ENCODE data around the gene ESAM. TPM values are rescaled to one million over a fixed set of nuclear protein-coding genes. Genes with fewer than 3 reads are reported as not detected.

The ESAM gene
- polyA plus RNA-seq, 1 donor from 2014 or later: 0.77 TPM

DNA sequence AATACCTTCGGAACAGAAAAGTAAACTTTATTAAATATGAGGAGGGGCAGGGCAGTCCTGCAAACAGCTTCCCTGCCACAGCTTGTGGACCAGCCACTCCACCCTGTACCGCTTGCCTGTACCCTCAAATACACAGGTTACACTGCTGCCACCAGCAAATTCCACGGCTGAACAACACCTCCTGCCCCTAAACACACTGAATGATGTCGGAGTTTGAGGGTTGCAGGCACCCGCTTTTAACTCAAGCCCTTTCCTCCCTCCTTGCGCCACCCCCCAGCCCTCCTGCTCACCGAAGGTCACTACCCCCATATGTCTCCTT, 14.0 kb downstream of the ESAM start:
- no peaks in the 10 kb centered on the region for H3K9me3 ChIP-seq (ENCODE audit: low read length)
- TF ChIP-seq SMC3 (conservative IDR thresholded peaks at IDR 0.05; ENCODE audit: poor library complexity) (no peak), MXI1 (conservative IDR thresholded peaks at IDR 0.05; ENCODE audit: poor library complexity, severe bottlenecking) (no peak), POLR2AphosphoS5 (IDR thresholded peaks at IDR 0.05) (no peak), EZH2 (IDR thresholded peaks at IDR 0.05; ENCODE audit: borderline replicate concordance, insufficient read depth, low read length, poor library complexity, severe bottlenecking) (no peak), EP300 (conservative IDR thresholded peaks at IDR 0.05; ENCODE audit: poor library complexity, severe bottlenecking) (no peak), TAF1 (IDR thresholded peaks at IDR 0.05; ENCODE audit: low read depth) (no peak)
- TF ChIP-seq, protein P1, sequence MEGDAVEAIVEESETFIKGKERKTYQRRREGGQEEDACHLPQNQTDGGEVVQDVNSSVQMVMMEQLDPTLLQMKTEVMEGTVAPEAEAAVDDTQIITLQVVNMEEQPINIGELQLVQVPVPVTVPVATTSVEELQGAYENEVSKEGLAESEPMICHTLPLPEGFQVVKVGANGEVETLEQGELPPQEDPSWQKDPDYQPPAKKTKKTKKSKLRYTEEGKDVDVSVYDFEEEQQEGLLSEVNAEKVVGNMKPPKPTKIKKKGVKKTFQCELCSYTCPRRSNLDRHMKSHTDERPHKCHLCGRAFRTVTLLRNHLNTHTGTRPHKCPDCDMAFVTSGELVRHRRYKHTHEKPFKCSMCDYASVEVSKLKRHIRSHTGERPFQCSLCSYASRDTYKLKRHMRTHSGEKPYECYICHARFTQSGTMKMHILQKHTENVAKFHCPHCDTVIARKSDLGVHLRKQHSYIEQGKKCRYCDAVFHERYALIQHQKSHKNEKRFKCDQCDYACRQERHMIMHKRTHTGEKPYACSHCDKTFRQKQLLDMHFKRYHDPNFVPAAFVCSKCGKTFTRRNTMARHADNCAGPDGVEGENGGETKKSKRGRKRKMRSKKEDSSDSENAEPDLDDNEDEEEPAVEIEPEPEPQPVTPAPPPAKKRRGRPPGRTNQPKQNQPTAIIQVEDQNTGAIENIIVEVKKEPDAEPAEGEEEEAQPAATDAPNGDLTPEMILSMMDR (IDR thresholded peaks at IDR 0.05; ENCODE audit: poor library complexity, severe bottlenecking): no peak
- TF ChIP-seq, protein P2, sequence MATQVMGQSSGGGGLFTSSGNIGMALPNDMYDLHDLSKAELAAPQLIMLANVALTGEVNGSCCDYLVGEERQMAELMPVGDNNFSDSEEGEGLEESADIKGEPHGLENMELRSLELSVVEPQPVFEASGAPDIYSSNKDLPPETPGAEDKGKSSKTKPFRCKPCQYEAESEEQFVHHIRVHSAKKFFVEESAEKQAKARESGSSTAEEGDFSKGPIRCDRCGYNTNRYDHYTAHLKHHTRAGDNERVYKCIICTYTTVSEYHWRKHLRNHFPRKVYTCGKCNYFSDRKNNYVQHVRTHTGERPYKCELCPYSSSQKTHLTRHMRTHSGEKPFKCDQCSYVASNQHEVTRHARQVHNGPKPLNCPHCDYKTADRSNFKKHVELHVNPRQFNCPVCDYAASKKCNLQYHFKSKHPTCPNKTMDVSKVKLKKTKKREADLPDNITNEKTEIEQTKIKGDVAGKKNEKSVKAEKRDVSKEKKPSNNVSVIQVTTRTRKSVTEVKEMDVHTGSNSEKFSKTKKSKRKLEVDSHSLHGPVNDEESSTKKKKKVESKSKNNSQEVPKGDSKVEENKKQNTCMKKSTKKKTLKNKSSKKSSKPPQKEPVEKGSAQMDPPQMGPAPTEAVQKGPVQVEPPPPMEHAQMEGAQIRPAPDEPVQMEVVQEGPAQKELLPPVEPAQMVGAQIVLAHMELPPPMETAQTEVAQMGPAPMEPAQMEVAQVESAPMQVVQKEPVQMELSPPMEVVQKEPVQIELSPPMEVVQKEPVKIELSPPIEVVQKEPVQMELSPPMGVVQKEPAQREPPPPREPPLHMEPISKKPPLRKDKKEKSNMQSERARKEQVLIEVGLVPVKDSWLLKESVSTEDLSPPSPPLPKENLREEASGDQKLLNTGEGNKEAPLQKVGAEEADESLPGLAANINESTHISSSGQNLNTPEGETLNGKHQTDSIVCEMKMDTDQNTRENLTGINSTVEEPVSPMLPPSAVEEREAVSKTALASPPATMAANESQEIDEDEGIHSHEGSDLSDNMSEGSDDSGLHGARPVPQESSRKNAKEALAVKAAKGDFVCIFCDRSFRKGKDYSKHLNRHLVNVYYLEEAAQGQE (IDR thresholded peaks at IDR 0.05; ENCODE audit: borderline replicate concordance): no peak
- H3K9me2 ChIP-seq (ENCODE audit: insufficient read depth, low read length): no peaks in the 10 kb centered on the region
- no peaks in the 10 kb centered on the region for H4K20me1 ChIP-seq (ENCODE audit: insufficient read depth)
- no peaks in the 10 kb centered on the region for H3K79me2 ChIP-seq (replicated peaks; ENCODE audit: insufficient read depth, low read length)
- no peak overlapping the region for H3K27ac ChIP-seq (ENCODE audit: low read length)
- no peaks in the 10 kb centered on the region for H3F3A ChIP-seq (ENCODE audit: insufficient read depth, low read length, poor library complexity, severe bottlenecking)
- H3K9ac ChIP-seq (ENCODE audit: low read length): no peak overlapping the region
- no peaks in the 10 kb centered on the region for H3K36me3 ChIP-seq (ENCODE audit: insufficient read depth, low read length)
- no peak overlapping the region for H3K4me2 ChIP-seq (ENCODE audit: low read length)
- no peak overlapping the region for H3K4me3 ChIP-seq (ENCODE audit: low read length)
- H3K27me3 ChIP-seq (ENCODE audit: insufficient read depth, low read depth, low read length): peaks cover 100% of the 10 kb centered on the region
- no peak overlapping the region for H2AFZ ChIP-seq (ENCODE audit: low read depth, low read length)

DNA sequence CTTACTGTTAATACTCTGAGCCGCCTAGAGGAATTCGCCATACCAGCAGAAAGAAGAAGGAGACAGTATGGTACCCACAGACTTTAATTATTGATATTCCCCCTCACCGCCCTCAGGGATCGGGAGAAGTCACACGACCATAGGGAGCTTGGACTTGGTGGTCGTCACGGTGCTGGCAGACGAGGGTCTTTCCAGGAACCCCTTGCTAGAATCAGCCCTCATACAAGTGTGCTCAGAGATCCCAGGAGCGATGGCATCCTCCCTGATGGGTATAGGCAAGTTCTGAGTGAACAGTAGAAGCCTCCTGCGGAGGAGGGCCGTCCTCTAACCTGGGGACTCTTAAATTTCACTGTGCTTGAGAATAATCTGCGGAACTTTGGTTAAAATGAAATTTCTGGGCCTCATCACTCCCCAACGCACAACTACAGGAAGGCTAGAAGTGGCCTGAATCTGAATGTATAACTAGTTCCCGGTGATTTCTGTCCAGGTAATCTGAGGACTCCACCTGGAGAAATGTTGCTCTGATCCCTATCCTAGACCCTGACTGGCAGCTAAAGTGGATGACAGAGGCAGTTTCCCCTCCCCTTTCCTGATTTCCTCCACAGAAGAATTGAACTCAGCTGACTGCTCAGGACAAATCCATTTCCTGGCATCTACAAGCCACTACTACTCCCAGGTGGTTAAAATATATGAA, 14.5 kb downstream of the ESAM start:
- Histone ChIP-seq H3K4me2 (ENCODE audit: low read length) (no peak overlapping the region), H3K27me3 (ENCODE audit: insufficient read depth, low read depth, low read length) (peaks cover 100% of the 10 kb centered on the region), H3K27ac (ENCODE audit: low read length) (no peak overlapping the region), H3K79me2 (replicated peaks; ENCODE audit: insufficient read depth, low read length) (no peaks in the 10 kb centered on the region), H3F3A (ENCODE audit: insufficient read depth, low read length, poor library complexity, severe bottlenecking) (no peaks in the 10 kb centered on the region), H3K9ac (ENCODE audit: low read length) (no peak overlapping the region), H3K9me2 (ENCODE audit: insufficient read depth, low read length) (no peaks in the 10 kb centered on the region), H4K20me1 (ENCODE audit: insufficient read depth) (no peaks in the 10 kb centered on the region), H3K4me3 (ENCODE audit: low read length) (no peak overlapping the region), H2AFZ (ENCODE audit: low read depth, low read length) (no peak overlapping the region), H3K36me3 (ENCODE audit: insufficient read depth, low read length) (no peaks in the 10 kb centered on the region), H3K9me3 (ENCODE audit: low read length) (no peaks in the 10 kb centered on the region)
- no peak for TF ChIP-seq SMC3 (conservative IDR thresholded peaks at IDR 0.05; ENCODE audit: poor library complexity)
- TF ChIP-seq EP300 (conservative IDR thresholded peaks at IDR 0.05; ENCODE audit: poor library complexity, severe bottlenecking): no peak
- TF ChIP-seq, protein P2 (IDR thresholded peaks at IDR 0.05; ENCODE audit: borderline replicate concordance): no peak
- TF ChIP-seq MXI1 (conservative IDR thresholded peaks at IDR 0.05; ENCODE audit: poor library complexity, severe bottlenecking): no peak
- no peak for TF ChIP-seq TAF1 (IDR thresholded peaks at IDR 0.05; ENCODE audit: low read depth)
- no peak for TF ChIP-seq POLR2AphosphoS5 (IDR thresholded peaks at IDR 0.05)
- TF ChIP-seq RAD21 (conservative IDR thresholded peaks at IDR 0.05): no peak
- TF ChIP-seq, protein P1 (IDR thresholded peaks at IDR 0.05; ENCODE audit: poor library complexity, severe bottlenecking): no peak
- no peak for TF ChIP-seq EZH2 (IDR thresholded peaks at IDR 0.05; ENCODE audit: borderline replicate concordance, insufficient read depth, low read length, poor library complexity, severe bottlenecking)
